Calu3 (cell line): ENCODE results near the gene ZNF646. TPM values are rescaled to one million over a fixed set of nuclear protein-coding genes. Genes with fewer than 3 reads are reported as not detected.

Experiments used
- BruUV-seq: library from RNA; stranded (reverse); fragments of 400-500 nt; replicated peaks from 2 replicates; lab custom pipeline; 2021; lab: Mats Ljungman, UMichigan
- CTCF ChIA-PET: fragments of 300-600 bp; sonication (Branson Sonifier 250); formaldehyde crosslinking; loops from one replicate; lab custom pipeline; 2022; ENCODE audit warnings: antibody characterized with exemption; lab: Charles Lee
- DNase-seq: peaks from one replicate; pipeline ENCODE4 v3.0.0; 2022
- H3K27ac Mint-ChIP-seq: one replicate; pipeline ENCODE4 v1.8.0; 2022; ENCODE audit warnings: mixed read lengths; ENCODE audit not compliant: unreplicated experiment
- H3K27me3 Mint-ChIP-seq: one replicate; pipeline ENCODE4 v1.8.0; 2022; ENCODE audit warnings: mixed read lengths; ENCODE audit not compliant: unreplicated experiment
- H3K36me3 Mint-ChIP-seq: one replicate; pipeline ENCODE4 v1.8.0; 2022; ENCODE audit warnings: mild to moderate bottlenecking, moderate library complexity, mixed read lengths; ENCODE audit not compliant: insufficient read depth, unreplicated experiment
- H3K4me1 Mint-ChIP-seq: one replicate; pipeline ENCODE4 v1.8.0; 2022; ENCODE audit warnings: mild to moderate bottlenecking, low read depth, mixed read lengths; ENCODE audit not compliant: unreplicated experiment
- H3K4me3 Mint-ChIP-seq: one replicate; pipeline ENCODE4 v1.8.0; 2022; ENCODE audit warnings: mild to moderate bottlenecking, low read depth, moderate library complexity, mixed read lengths; ENCODE audit not compliant: unreplicated experiment
- H3K9me3 Mint-ChIP-seq: one replicate; pipeline ENCODE4 v1.8.0; 2022; ENCODE audit warnings: low read depth, mixed read lengths; ENCODE audit not compliant: unreplicated experiment
- intact Hi-C: fragments of 100-400 bp; cut with micrococcal nuclease; formaldehyde crosslinking; loops from one replicate; pipeline ENCODE4 v1.10.0; 2022; ENCODE audit not compliant: unreplicated experiment
- total RNA-seq: library from RNA; stranded (reverse); gene quantifications from 2 replicates; pipeline ENCODE4 v1.2.3, GENCODE V29; 2022
- TF ChIP-seq, protein P1 (sequence below): fragments of 200-600 bp; IDR thresholded peaks from one replicate; pipeline ENCODE4 v1.8.0; 2022; ENCODE audit warnings: antibody characterized with exemption; ENCODE audit not compliant: unreplicated experiment

ZNF646 gene
- total RNA-seq, 1 experiment from 2014 or later, result 34.9 TPM

DNA sequence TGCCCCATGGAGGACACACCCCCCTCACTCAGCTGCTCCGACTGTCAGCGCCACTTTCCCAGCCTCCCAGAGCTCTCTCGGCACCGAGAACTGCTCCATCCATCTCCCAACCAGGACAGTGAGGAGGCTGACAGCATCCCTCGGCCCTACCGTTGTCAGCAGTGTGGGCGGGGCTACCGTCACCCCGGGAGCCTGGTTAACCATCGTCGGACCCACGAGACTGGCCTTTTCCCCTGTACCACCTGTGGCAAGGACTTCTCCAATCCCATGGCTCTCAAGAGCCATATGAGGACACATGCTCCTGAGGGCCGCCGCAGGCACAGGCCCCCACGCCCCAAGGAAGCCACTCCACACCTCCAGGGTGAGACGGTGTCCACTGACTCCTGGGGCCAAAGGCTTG is 2.1 kb downstream of the ZNF646 start:
- Mint-ChIP-seq H3K4me3 (no peak overlapping the region), H3K4me1 (peaks cover 26% of the 10 kb centered on the region), H3K36me3 (peaks cover 63% of the 10 kb centered on the region), H3K9me3 (no peaks in the 10 kb centered on the region), H3K27me3 (no peaks in the 10 kb centered on the region), H3K27ac (no peak overlapping the region)
- TF ChIP-seq, protein P1, sequence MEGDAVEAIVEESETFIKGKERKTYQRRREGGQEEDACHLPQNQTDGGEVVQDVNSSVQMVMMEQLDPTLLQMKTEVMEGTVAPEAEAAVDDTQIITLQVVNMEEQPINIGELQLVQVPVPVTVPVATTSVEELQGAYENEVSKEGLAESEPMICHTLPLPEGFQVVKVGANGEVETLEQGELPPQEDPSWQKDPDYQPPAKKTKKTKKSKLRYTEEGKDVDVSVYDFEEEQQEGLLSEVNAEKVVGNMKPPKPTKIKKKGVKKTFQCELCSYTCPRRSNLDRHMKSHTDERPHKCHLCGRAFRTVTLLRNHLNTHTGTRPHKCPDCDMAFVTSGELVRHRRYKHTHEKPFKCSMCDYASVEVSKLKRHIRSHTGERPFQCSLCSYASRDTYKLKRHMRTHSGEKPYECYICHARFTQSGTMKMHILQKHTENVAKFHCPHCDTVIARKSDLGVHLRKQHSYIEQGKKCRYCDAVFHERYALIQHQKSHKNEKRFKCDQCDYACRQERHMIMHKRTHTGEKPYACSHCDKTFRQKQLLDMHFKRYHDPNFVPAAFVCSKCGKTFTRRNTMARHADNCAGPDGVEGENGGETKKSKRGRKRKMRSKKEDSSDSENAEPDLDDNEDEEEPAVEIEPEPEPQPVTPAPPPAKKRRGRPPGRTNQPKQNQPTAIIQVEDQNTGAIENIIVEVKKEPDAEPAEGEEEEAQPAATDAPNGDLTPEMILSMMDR, result no peak
- CTCF ChIA-PET, result no interaction called here
- no TSS peak for BruUV-seq
- DNase-seq, result no peak
- intact Hi-C loops, result no loop called here

DNA sequence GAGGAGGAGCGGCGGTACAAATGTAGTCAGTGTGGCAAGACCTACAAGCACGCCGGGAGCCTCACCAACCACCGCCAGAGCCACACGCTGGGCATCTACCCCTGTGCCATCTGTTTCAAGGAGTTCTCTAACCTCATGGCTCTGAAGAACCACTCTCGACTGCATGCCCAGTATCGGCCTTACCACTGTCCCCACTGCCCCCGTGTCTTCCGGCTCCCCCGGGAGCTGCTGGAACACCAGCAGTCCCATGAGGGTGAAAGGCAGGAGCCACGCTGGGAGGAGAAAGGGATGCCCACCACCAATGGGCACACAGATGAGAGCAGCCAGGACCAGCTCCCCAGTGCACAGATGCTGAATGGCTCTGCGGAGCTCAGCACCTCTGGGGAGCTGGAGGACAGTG is 2.8 kb downstream of the ZNF646 start:
- Mint-ChIP-seq H3K4me1 (peaks cover 18% of the 10 kb centered on the region), H3K9me3 (no peaks in the 10 kb centered on the region), H3K36me3 (peaks cover 67% of the 10 kb centered on the region), H3K27me3 (no peaks in the 10 kb centered on the region), H3K27ac (no peak overlapping the region), H3K4me3 (no peak overlapping the region)
- intact Hi-C loops, result no loop called here
- no TSS peak for BruUV-seq
- no peak for DNase-seq
- TF ChIP-seq, protein P1, result no peak
- CTCF ChIA-PET, result no interaction called here

DNA sequence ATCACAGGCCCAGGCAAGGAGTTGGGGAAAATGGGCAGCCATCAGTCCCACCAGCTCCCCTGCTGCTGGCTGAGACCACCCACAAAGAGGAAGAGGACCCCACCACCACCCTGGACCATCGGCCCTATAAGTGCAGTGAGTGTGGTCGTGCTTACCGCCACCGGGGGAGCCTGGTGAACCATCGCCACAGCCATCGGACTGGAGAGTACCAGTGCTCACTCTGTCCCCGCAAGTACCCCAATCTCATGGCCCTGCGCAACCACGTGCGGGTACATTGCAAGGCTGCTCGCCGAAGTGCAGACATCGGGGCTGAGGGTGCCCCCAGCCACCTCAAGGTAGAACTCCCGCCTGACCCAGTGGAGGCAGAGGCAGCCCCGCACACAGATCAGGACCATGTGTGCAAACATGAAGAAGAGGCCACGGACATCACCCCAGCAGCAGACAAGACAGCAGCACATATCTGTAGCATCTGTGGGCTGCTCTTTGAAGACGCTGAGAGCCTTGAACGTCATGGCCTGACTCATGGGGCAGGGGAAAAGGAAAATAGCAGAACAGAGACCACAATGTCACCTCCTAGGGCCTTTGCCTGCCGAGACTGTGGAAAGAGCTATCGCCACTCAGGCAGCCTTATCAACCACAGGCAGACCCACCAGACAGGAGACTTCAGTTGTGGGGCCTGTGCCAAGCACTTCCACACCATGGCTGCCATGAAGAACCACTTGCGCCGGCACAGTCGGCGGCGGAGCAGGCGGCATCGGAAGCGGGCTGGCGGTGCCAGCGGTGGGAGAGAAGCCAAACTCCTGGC is 3.6 kb downstream of the ZNF646 start:
- Mint-ChIP-seq H3K4me3 (no peak overlapping the region), H3K27me3 (no peaks in the 10 kb centered on the region), H3K4me1 (peaks cover 13% of the 10 kb centered on the region), H3K36me3 (peaks cover 69% of the 10 kb centered on the region), H3K27ac (no peak overlapping the region), H3K9me3 (no peaks in the 10 kb centered on the region)
- no peak for DNase-seq
- intact Hi-C loops, result no loop called here
- CTCF ChIA-PET, result no interaction called here
- TF ChIP-seq, protein P1, result no peak
- no TSS peak for BruUV-seq

DNA sequence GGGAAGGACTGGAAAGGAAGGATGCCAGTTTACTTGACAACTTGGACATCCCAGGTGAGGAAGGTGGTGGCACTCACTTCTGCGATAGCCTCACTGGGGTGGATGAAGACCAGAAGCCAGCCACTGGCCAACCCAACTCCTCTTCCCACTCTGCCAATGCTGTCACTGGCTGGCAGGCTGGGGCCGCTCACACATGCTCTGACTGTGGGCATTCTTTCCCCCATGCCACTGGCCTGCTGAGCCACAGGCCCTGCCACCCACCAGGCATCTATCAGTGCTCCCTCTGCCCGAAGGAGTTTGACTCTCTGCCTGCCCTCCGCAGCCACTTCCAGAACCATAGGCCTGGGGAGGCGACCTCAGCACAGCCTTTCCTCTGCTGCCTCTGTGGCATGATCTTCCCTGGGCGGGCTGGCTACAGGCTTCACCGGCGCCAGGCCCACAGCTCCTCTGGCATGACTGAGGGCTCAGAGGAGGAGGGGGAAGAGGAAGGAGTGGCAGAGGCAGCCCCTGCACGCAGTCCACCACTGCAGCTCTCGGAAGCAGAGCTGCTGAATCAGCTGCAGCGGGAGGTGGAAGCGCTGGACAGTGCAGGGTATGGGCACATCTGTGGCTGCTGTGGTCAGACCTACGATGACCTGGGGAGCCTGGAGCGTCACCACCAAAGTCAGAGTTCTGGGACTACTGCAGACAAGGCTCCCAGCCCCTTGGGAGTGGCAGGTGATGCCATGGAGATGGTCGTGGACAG is 4.5 kb downstream of the ZNF646 start:
- Mint-ChIP-seq H3K27ac (no peak overlapping the region), H3K9me3 (no peaks in the 10 kb centered on the region), H3K36me3 (peaks cover 69% of the 10 kb centered on the region), H3K4me1 (peaks cover 13% of the 10 kb centered on the region), H3K4me3 (no peak overlapping the region), H3K27me3 (no peaks in the 10 kb centered on the region)
- no TSS peak for BruUV-seq
- intact Hi-C loops, result no loop called here
- CTCF ChIA-PET, result no interaction called here
- DNase-seq, result no peak
- TF ChIP-seq, protein P1, result no peak
